T-helper 1 cell treated with Interleukin-12 subunit alpha and Interleukin-12 subunit beta and Interleukin-4 antibody, amounts not matched to agents 30 μg/mL and 1 μg/mL, for 36 hours (primary cell): ENCODE measurements around the gene GNPDA1.

Source experiments
- H3K27ac Mint-ChIP-seq: one replicate; pipeline ENCODE4 v1.8.0; 2021; ENCODE audit warnings: mild to moderate bottlenecking, mixed read lengths
- H3K27me3 Mint-ChIP-seq: one replicate; pipeline ENCODE4 v1.8.0; 2021; ENCODE audit warnings: low read depth, mixed read lengths
- H3K36me3 Mint-ChIP-seq: one replicate; pipeline ENCODE4 v1.8.0; 2021; ENCODE audit warnings: low read depth, mixed read lengths
- H3K4me1 Mint-ChIP-seq: one replicate; pipeline ENCODE4 v1.8.0; 2021; ENCODE audit warnings: low read depth, mixed read lengths
- H3K4me3 Mint-ChIP-seq: one replicate; pipeline ENCODE4 v1.8.0; 2021; ENCODE audit warnings: mild to moderate bottlenecking, moderate library complexity, mixed read lengths
- H3K9me3 Mint-ChIP-seq: one replicate; pipeline ENCODE4 v1.8.0; 2021; ENCODE audit warnings: mixed read lengths

GNPDA1 gene

DNA sequence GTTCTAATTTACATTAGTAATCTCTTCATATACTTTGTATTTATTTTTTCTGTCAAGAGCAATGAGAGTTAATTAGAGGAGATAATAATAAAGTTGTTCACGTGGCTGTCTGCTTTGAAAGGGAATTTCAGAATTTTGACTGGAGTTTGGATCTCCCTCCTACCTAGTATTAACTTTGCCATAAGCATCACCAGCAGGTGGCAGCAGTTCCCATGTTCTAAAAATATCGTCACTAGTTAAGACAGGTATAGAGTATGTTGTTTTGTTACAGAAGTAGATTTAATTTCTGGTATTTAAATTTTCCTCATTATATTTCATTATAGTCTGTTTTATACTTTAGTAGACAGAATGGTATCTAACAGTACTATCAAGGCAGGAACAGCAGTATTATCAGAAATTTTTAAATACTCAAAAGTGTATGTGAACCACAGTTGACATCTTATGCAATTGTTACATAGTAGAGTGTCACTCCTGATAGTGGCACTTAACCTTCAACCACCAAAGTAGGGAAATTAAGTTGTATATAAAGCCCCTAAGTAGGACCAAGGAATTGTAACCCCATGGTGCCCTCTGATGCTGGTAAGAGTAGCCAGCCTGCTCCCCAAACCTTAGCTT is 20.4 kb downstream of the GNPDA1 start:
- peaks cover 34% of the 10 kb centered on the region for H3K36me3 Mint-ChIP-seq
- H3K4me3 Mint-ChIP-seq = no peak overlapping the region
- no peaks in the 10 kb centered on the region for H3K27me3 Mint-ChIP-seq
- no peaks in the 10 kb centered on the region for H3K9me3 Mint-ChIP-seq
- peaks cover 13% of the 10 kb centered on the region for H3K4me1 Mint-ChIP-seq
- H3K27ac Mint-ChIP-seq = no peak overlapping the region

DNA sequence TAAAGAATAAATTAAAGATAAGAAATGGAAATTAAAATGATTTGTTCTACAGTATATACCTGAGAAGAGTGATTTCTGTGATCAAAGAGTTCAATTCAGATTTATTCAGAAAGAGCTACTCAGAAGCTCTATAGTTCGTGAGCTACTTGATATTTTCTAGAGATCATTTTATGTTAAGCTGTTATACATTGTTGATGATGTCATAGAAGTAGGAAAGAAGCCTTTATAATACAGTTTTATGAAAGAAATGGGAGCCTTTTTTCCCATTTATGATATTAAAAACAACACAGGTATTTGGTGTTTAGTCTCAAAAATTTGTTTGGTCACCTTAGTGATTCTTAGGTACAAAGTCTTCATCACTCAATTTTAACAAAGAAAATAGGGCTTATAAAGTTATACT is 23.1 kb downstream of the GNPDA1 start:
- H3K27me3 Mint-ChIP-seq = no peaks in the 10 kb centered on the region
- peaks cover 8% of the 10 kb centered on the region for H3K4me1 Mint-ChIP-seq
- H3K27ac Mint-ChIP-seq = no peak overlapping the region
- no peak overlapping the region for H3K4me3 Mint-ChIP-seq
- no peaks in the 10 kb centered on the region for H3K9me3 Mint-ChIP-seq
- H3K36me3 Mint-ChIP-seq = peaks cover 38% of the 10 kb centered on the region

DNA sequence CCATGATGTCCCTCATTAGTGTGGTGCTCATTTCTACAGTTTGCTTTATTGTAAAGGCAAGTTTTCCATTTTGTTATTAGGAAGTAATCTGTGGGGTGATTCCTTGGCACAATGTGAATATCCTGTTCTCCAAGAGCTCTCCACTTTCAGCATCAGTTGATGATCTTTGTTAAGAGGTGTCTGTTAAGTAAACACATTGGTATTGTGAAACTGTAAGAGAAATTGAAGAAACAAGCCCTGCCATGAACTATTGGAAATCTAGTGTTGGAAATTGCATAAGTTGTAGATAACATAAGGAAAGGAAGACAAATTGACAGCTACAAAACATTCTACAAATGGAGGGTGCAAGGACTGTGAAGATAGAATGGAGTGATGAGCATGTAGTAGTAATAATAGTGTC is 26.8 kb downstream of the GNPDA1 start:
- Mint-ChIP-seq H3K9me3 (no peaks in the 10 kb centered on the region), H3K4me1 (no peaks in the 10 kb centered on the region), H3K4me3 (no peak overlapping the region), H3K36me3 (peaks cover 33% of the 10 kb centered on the region), H3K27ac (no peak overlapping the region), H3K27me3 (no peaks in the 10 kb centered on the region)

DNA sequence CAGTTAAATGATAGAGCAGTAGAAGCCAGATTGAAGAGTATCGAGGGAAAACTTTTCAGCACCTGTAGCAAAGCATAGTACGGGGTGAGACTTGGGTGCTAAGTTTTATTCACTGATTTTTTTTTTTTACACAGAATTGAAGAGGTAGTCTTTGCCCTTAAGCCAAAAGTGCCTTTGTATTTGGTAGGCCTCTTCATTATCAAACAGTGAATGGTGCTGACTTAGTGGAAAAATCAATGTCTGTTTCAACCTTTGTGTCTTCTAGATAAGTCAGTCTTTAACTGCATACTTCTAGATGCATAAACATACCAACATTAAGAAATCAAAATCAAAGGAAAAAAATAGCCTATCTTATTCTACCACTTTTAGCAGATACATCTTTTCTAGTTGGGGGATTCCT is 30.2 kb downstream of the GNPDA1 start:
- Mint-ChIP-seq H3K36me3 (peaks cover 41% of the 10 kb centered on the region), H3K27me3 (no peaks in the 10 kb centered on the region), H3K4me1 (no peaks in the 10 kb centered on the region), H3K27ac (no peak overlapping the region), H3K9me3 (no peaks in the 10 kb centered on the region), H3K4me3 (no peak overlapping the region)

DNA sequence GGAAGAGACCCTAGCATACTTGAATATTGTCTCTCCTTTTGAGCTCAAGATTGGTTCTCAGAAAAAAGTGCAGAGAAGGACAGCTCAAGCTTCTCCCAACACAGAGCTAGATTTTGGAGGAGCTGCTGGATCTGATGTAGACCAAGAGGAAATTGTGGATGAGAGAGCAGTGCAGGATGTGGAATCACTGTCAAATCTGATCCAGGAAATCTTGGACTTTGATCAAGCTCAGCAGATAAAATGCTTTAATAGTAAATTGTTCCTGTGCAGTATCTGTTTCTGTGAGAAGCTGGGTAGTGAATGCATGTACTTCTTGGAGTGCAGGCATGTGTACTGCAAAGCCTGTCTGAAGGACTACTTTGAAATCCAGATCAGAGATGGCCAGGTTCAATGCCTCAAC is 34.4 kb downstream of the GNPDA1 start:
- H3K27me3 Mint-ChIP-seq = no peaks in the 10 kb centered on the region
- no peaks in the 10 kb centered on the region for H3K9me3 Mint-ChIP-seq
- H3K27ac Mint-ChIP-seq = no peak overlapping the region
- peaks cover 14% of the 10 kb centered on the region for H3K4me1 Mint-ChIP-seq
- H3K36me3 Mint-ChIP-seq = peaks cover 38% of the 10 kb centered on the region
- no peak overlapping the region for H3K4me3 Mint-ChIP-seq

DNA sequence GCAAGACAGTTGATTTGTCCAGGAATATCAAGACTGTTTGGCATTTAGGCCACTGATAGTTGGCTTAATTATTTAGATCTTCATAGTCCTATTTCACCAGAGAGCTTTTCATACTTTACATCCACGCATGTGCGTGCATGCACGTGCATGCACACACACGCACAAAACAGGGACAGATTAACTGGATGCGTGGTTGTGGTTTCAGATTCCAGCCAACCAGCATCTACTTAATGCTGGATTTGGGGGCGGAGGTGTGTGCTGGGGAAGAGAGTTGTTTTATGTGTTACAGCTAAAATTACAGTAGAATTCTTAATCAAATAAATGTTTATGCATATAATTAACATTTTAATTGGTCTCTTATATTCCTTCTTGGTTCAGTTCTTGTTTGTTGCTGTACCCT is 36.7 kb downstream of the GNPDA1 start:
- Mint-ChIP-seq H3K27me3 (no peaks in the 10 kb centered on the region), H3K27ac (no peak overlapping the region), H3K9me3 (no peaks in the 10 kb centered on the region), H3K36me3 (peaks cover 36% of the 10 kb centered on the region), H3K4me3 (no peak overlapping the region), H3K4me1 (peaks cover 16% of the 10 kb centered on the region)

DNA sequence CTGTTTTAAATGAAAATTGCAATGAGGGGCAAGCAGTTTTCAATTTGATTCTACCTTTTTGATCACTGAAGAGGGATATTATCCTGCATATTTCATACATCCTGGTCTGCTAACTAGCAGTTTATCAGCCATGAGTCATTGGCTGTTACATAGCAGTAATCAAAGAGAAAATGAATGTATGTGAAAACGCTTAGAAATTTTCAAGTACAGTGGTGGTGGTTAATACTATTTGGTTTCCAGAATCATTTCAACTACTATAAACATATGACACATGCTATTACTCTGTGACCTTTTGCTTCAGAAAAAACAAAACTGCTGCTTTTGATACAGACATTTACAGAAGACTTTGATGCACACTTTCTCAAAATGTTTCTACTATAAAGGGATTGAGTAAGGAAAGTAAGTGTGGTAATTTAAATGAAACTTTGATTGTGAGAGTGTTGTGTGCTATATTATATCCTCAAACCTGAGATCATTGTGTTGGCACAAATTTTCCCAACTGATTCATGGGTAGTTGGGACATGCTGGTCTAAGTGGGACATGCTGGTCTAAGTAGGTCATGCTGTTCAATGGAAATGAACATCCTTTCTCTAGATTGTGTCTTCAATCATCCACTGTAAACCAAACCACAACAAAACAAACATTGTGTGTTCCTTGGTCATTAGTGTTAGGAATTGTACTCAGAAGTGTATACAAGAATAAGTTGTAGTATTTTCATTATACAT is 38.8 kb downstream of the GNPDA1 start:
- Mint-ChIP-seq H3K4me1 (peaks cover 30% of the 10 kb centered on the region), H3K4me3 (no peak overlapping the region), H3K9me3 (no peaks in the 10 kb centered on the region), H3K36me3 (peaks cover 26% of the 10 kb centered on the region), H3K27me3 (no peaks in the 10 kb centered on the region), H3K27ac (peak overlapping the region; percentile 38)

DNA sequence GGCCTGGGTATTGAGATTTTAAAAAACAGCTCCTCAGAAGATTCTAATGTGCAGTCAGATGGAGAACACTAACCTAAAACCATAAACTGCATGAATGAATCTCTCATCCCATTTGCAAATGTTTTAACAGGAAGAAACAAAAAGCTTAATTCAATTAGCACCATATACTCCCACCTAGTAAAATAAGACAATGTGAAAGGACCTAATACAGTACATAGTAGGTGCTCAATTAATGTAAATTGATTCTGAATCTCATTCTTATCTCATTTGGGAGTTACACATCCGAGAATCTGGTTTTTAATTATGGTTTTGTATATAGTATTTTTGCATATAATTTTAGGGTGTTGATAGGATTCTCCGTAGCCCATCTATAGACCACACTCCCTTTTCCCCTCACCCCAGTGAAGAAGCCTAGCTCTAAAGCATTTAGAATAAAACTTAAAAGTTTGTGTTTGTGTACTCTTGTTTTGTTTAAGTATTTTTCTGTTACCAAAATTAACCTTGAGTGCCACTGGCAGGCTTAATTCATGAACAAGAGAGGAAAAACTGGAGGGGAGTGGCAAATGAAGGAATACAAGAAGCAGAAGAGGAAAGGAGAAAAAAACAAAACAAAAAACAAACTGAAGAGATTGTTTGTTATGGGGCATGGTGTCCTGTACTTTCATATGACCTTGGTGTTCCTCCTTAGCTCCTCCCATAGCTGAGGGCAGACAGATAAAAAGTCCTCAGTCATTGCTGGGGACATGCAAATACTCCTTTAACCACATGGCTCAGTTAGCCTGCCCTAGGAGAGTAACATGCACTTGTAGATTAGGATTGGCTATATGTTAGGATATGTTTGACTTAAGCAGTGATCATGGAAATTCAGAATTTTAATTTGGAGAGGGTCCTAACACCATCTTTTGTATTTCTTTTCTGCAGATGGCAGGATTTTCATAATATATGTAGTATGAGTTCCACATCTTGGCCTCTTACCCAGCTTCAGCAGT is 42.8 kb downstream of the GNPDA1 start:
- H3K4me3 Mint-ChIP-seq = peak overlapping the region; percentile 94
- peak overlapping the region; percentile 96 for H3K27ac Mint-ChIP-seq
- no peaks in the 10 kb centered on the region for H3K9me3 Mint-ChIP-seq
- no peaks in the 10 kb centered on the region for H3K27me3 Mint-ChIP-seq
- H3K36me3 Mint-ChIP-seq = peaks cover 17% of the 10 kb centered on the region
- peaks cover 31% of the 10 kb centered on the region for H3K4me1 Mint-ChIP-seq

DNA sequence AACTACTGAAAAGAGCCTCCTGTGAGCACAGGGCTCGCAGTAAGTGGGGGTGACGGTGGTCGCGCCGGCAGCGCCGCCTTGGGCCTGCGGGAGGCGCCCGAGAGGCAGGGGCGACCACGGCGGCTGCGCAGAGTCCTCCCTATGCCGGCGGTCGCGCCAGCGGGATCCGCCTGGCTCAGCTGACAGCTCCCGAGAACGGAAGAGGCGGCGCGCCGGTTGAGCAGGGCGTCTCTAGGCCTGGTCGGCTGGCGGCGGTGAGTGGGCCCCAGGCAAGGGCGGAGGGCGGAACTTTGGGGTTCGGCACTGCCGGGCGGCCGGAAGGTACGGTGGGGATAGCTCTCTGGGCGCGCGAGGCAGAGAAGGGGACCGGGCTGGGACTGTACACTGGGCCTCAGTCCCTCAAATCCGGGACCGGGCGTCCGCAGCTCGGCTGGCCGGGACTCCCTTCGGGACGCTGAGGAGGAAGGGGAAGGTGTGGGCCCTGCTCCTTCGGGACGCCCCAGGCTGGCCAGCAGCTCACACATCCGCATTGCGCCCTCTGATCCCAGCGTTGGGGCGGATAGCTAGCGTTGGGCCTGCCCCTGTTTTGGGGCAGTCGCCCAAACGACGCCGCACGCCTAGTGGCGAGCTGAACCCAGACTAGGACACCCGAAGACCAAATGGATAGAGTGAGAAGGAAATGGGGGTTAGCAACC is 43.8 kb downstream of the GNPDA1 start, which contains the start of gene RNF14:
Gene RNF14 (plus strand): TSS at position 192 of the 695 bp plus-strand sequence. CDS start 4,484 bp downstream, outside the sequence.
- Mint-ChIP-seq H3K4me3 (peak within 1 kb of the TSS; percentile 94), H3K9me3 (no peaks in the 10 kb centered on the region), H3K4me1 (peaks cover 25% of the 10 kb centered on the region), H3K27ac (peak within 1 kb of the TSS; percentile 96), H3K27me3 (no peaks in the 10 kb centered on the region), H3K36me3 (peaks cover 11% of the 10 kb centered on the region)

DNA sequence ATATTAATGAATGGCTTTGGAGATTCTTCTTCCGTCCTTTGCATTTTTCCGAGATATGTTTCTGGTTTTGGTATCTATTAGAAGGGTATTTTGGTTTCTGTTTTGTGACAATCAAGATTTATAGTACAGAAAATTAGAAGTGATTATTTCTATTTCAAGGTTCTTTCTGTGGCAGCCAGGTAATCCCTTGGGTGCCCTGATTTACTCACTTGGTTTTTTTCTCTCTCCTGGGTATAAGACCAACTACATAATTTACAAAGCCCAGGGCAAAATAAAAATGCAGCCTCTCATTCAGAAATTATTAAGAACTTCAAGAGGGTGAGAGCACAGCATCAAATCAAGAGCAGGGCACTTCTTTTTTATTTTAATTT is 45.9 kb downstream of the GNPDA1 start:
- H3K9me3 Mint-ChIP-seq = no peaks in the 10 kb centered on the region

DNA sequence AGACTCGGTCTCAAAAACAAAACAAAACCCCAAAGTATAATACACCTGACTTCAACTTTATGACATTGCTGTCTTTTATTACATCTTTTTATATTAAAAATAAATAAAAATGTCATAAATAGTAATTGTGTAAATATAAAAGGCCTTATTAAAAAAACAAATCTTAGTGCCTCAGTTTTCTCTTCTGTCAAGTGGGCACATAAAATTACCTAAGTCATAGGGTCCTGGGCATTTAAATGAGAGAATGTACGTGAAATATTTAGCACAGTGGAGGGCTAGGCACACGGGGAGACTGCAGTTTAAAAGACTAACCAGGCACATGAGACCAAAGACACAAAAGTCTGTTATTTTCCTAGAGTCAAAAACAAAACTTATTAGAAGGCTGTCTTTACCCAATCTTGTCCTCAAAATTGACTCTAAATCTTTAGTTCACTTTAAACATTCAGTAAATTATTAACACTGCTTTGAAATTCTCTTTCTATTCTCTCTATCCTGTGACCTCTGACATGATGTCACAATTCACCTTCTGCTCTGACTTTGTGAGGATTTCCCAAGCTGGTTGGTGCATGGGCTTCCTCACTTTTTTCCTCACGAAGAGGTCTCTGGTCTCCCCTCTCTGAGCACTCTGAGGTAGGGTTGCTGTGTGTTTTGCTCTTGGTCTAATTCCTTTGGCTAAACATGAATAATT is 46.4 kb downstream of the GNPDA1 start:
- Mint-ChIP-seq H3K27ac (no peak overlapping the region), H3K4me1 (peaks cover 22% of the 10 kb centered on the region), H3K4me3 (no peak overlapping the region), H3K9me3 (no peaks in the 10 kb centered on the region), H3K27me3 (no peaks in the 10 kb centered on the region), H3K36me3 (peaks cover under 1% of the 10 kb centered on the region)

More for the DNA sequence above, 45.9 kb downstream of the GNPDA1 start:
- Mint-ChIP-seq H3K27me3 (no peaks in the 10 kb centered on the region), H3K4me1 (peaks cover 22% of the 10 kb centered on the region), H3K4me3 (no peak overlapping the region), H3K27ac (no peak overlapping the region), H3K36me3 (peaks cover 3% of the 10 kb centered on the region)

DNA sequence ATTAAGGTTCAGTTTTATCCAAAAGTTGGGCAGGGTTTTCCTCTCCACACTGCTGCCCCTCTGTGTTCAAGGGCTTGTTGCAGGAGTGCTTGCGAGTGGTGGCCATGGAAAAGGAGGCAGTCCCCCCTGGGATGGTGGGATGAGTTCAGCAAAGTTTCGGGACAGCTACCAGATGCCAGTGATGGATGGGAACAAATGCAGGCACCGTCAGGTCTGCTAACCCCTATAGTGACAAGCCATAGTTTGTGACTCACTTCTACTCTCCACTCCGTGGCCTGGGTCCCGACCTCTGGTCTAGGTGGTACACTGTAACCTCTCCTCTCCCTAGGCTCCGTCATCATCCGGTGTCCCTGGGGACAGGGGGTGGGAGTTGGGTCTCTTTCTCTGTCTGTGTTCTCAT is 47.8 kb downstream of the GNPDA1 start:
- Mint-ChIP-seq H3K27ac (no peak overlapping the region), H3K4me1 (peaks cover 27% of the 10 kb centered on the region), H3K9me3 (no peaks in the 10 kb centered on the region), H3K4me3 (no peak overlapping the region), H3K27me3 (no peaks in the 10 kb centered on the region), H3K36me3 (no peaks in the 10 kb centered on the region)

DNA sequence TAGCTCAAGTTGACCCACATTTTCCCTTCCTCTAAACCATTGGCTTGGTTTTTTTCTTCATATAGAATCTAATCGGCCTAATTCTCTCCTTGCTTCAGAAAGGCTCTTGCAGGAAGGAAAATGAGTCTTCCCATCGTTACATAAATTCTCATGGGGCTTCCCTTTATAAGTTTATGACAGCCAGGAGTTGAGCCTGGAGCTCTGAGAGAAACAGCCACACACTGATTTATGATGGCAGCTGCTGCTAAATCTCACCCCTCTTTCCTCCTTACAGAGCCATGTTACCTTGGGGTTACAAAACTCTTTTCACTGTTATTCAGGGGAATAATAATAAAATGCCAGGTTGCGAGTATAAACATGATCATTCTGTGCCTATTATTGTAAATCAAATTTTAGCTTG is 49.1 kb downstream of the GNPDA1 start:
- no peaks in the 10 kb centered on the region for H3K9me3 Mint-ChIP-seq
- H3K36me3 Mint-ChIP-seq = no peaks in the 10 kb centered on the region
- H3K4me3 Mint-ChIP-seq = no peak overlapping the region
- peaks cover 30% of the 10 kb centered on the region for H3K4me1 Mint-ChIP-seq
- no peaks in the 10 kb centered on the region for H3K27me3 Mint-ChIP-seq
- H3K27ac Mint-ChIP-seq = no peak overlapping the region

DNA sequence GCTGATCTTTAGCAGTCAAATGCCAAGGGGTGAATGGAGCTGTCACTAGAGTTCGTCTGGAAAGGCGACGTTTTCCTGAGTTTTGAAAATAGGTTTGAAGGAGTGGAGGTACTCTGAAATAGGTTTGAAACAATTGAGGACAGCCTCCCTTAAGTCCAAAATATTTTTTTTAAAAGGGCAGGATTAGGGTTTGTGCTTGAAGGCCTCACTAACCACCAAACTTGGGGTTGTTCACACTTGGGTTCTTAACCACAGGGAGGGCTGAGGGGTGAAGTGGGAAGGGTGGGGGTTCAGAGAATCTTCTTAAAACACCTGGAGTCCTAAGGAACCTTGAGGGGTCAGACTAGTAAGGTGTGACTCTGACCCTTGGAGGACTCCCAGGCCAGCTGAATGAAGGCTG is 51.4 kb downstream of the GNPDA1 start:
- Mint-ChIP-seq H3K27me3 (no peaks in the 10 kb centered on the region), H3K4me1 (peaks cover 40% of the 10 kb centered on the region), H3K4me3 (no peak overlapping the region), H3K27ac (peak overlapping the region; percentile 86), H3K36me3 (no peaks in the 10 kb centered on the region), H3K9me3 (no peaks in the 10 kb centered on the region)
